Islet precursor cell (in vitro differentiated cells): Measurements from ENCODE around the gene TMEM132E.
A peak's percentile ranks its signal among the peaks of the same experiment; 100 is the strongest.

Experiments
- DNase-seq: peaks from one replicate; pipeline ENCODE4 v3.0.0-alpha.2; 2018

Gene TMEM132E

DNA sequence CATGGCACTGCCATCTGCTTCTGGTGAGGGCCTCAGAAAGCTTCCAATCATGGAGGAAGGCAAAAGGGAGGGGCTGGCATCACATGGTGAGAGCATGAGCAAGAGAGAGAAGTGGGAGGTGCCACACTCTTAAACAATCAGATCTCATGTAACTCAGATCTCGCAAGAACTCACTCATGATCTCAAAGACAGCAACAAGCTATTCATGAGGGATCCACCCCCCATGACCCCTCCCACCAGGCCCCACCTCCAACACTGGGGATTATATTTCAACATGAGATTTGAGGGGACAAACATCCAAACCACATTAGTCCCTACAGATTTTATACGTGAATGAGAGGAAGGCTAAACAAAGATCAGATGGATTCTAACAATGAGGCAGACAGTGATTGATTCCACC lies 8.9 kb upstream of the TMEM132E start:
- no peak for DNase-seq

DNA sequence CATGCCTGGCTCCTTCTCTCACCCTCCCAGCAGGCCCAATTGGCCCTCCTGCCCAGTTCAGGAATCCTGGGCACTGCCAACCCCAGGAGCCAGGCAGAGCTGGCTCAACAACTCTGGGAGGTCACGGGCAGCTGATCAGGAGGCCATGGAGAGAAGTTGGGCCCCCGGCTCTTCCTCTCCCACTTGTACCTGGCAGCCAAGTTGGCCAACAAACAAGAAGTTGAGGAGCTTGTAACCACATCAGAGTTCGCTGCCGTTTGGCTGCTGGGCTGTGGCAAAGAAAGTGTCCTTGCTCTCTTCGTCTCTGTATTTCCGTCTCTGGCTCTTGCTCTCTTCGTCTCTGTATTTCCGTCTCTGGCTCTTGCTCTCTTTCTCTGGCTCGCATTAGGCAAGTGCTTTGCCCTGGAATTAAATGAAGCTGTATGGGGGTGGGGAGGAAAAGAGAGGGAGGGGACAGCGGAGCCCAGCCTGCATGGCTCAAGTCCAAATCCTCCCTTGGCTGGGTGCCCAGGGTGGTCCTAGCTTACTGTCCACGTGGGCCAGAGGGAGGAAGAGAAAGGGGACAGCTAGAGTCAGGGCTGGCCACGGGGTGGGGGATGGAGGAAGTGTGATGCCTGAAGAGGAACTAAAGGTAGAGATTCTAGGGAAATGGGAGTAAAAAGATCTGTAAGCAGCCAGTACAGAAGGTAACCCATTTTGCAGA lies 7.8 kb upstream of the TMEM132E start:
- no peak for DNase-seq

DNA sequence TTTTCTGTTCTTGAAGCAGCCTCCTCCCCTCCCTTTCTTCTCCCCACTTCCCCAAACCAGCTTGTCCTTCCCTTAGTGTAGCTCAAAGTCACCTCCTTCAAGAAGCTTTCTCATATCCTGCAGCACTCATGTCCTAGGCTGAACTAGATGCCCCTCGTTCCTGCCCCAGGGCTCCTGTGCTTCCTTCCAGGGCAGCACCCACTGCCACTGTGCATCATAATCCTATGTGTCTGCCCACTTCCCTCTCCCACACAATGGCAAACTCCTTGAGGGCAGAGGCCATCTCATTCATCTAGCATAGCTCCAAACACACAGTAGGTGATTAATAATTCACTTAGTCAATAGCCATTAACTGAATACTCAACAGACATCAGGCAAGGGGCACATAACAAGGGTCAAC lies 6.9 kb upstream of the TMEM132E start:
- no peak for DNase-seq

DNA sequence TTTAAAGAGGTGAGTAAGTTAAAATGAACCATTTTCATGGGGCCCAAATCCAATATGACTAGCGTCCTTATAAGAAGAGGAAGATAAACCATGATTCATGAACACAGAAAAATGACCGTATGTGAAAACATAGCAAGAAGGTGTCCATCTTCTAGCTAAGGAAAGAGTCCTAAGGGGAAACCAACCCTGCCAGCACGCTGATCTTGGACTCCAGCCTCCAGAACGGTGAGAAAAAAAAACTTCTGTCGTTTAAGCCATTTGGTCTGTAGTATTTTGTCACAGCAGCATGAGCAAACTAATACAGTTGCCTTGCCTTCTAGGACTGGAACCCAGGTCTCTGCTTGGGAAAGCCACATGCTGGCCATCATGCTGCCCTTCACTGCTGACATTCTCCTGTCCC lies 4.2 kb upstream of the TMEM132E start:
- DNase-seq = no peak

DNA sequence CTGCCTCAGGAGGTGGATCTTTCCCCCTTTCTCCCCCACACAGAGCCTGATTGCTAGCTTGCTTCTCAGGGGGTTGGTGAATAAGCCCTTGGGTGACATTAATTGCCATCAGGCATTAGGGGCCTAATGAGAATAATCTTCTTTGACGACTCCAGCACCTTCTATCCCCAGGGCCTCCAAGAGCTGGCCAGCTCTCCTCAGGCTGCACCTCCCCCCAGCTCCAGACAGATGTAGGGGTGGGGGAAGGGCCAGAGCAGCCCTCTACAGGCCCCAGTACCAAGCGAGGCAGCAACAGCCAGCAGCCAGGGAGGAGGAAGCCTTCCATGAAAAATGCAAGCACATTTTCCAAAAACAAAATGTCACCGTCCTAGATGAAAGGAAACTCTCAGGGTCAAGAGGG lies 1.4 kb upstream of the TMEM132E start:
- DNase-seq = no peak

DNA sequence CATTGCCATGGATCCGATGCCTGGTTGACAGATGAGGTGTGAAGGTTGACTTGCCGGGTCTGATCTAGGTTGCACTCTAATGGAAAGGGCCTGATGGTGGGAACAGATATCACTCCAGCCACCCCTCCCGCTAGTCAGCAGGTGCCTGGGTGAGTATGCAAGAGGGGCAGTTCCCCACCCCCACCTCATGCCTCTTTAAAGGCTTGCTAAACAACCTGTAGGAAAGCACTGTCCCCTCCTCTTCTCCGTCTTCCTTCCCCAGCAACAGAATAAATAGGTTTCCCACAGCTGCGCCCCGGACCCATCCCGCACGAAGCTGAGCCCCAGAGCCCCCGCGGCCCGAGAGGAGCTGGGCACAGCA lies 746 bp upstream of the TMEM132E start:
- no peak for DNase-seq

DNA sequence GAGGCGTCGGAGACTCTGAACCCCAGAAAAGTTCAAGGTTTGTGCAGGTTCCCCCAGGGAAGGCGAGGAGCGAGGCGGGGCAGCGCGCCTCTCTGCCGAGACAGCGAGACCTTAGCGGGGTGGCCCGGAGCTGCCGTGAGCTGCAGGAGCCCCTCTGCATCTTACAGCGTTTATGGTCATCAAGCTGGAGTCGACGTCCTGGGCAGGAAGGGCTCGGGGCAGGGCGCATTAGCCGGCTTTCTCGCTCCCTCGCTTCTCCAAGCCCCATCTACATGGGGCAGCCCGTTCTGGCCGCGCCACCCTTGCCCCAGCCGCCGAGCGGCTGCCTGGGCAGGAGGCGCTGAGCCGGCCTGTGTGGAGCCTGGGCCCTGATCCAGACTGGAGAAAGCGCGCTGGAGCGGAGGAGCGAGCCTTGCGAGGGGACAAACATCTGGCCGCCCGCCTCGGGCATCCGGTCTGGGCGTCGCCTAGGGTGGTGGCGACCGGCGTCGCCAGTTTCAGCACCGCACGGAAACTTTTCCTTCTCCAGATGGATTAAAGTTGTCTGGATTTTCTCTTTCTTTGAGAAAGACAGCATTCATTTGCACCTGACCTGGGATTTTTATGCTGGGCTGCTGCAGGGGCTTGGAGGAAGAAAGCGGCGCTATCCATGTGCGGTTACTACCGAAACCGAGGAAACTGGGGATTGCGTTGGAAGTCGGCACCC lies 750 bp downstream of the TMEM132E start:
- DNase-seq = peak; percentile 78

DNA sequence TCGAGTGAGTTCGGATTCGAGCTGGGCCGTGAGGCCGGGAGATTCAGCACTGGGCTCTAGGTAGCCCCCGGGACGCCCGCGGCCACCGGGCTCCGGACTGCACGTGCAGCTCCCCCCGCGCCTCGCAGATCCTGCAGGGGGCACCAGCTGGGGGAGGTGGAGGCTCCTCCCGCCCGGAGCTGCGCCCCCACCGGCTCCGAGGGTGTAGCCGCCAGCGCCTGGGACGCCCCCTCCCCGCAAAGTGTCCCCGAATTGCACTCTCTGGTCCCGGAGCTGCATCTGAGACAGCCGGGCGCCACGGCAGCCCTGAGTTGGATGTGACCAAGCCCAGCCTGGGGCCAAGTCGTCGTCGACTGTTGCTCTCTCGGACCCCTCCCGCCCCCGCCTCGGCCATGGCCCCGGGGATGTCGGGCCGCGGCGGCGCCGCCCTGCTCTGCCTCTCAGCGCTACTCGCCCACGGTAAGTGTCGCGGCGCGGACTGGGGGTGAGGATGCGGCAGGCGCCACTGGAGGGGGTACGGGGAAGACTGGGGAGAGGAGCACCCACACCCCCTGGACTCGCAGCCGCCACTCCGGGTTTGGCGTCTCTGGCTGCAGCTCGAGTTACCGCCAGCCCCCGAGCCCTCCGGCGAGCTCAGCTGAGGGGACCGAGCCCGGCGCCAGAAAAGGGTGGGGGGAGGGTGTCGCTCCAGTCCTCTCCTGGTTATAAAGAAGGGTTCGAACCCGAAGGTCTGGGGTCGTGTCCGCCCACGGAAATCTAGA lies 1.5 kb downstream of the TMEM132E start:
- peak; percentile 77 for DNase-seq

DNA sequence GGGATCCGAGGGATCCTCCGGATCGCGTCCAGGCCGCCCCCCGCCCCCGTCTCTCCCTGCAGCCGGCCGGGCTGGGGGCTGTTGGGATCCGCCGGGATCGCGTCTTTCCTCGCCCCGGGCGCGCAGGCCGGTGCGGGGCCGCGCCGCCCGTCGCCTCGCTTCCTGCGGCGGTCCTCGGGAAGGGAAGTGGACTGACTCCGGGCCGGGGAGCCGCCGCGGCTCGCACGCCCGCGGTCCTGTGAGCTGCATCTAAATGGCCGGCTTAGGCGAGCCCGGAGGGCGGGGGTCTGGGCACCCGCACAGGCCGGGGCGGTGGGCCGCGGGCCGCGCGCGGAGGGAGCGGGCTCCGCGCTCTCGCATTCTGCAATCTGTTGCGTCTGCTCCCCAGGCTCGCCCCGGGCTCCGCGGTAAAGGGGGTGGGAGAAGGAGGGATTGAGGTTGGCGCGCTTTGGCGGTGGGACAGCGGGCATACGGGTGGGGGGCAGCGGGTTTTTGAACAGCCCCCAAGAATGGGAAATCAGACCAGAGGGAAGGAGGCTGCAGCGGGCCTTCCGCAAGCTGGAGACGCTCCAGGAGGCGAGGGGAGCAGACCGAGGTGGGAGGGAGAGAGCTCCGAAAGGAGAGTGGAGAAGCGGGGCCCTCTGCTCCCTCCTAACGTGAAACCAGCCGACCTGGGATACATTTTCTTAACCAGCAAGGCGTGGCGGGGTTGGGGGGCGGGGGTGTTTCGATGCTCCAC lies 2.2 kb downstream of the TMEM132E start:
- no peak for DNase-seq

DNA sequence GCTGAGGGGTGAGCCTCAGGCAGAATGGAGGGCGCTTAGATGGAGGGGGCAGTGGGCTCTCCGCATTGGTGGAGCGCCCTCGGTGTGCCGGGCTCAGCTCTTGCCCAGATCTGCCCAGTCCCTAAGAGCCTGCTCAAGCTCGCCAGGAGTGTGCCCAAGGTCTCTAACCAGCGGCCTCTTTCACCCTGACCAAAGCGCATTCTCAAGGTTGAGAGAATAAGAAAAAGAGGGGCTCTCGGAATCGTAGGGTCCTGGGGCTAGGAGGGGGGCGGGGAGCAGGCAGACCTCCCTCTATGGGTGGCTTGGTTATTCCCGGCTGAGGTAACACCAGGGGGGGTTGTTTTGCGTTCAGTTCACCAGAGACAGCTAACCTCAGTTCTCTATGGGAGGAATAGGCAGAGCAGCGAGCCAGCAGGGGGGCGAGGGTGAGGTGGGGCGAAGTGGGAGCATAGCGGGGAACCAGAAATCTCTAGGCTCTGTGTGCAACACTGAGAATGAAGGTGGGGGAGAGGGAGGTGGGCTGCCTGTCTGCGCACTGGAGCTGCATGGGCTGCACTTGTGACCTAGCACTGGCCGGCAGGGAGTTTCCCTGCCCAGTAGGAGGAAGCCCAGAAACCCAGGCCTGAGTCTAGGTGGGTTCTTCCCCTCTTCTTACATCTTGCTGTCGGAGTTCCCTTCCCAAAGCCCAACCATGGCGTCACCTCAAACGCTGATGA lies 3.0 kb downstream of the TMEM132E start:
- DNase-seq = no peak

DNA sequence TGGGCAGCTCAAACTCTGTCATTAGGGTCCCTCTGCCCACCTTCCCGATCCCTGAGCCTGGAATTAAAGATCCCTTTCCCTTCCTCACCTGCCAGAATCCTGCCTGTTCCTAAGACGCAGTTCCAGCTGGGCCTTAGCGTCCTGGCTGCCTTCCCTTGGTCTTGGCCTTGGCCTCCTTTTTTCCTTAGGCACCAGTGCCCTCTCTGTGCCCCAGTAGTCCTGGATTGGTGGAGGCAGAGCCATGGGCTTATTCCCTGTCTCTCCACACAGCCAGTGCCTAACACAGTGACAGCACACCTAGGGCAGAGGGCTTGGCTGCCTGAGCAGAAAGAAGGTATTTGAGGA lies 3.5 kb downstream of the TMEM132E start:
- DNase-seq = no peak

DNA sequence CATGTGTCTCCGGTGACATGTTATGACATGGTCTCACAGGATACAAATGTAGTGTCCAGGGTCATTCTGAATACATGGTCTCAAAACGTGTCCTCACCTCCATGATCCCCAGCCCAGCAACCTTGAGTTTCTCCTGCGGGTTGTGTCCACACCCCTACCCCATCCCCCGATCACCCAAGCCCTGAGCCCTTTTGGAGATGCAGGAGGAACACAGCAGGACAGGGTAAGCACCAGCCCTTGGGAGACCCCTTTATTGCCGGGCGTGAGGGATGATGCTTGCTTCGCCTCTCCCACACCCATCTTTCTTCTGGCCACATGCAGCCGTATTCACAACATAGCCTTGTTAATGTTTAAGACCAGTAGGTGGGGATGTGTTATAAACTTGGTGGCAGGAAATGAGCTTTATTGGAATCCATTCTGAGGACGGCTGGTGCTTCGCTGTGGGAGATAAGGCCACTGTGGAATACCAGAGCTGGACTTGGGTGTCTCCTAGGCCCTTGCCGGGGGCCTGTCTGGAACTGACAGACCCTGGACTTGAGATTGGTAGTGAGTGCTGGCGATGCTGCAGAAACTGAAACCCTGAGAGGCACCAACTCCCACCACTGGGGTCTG lies 5.5 kb downstream of the TMEM132E start:
- DNase-seq = no peak

DNA sequence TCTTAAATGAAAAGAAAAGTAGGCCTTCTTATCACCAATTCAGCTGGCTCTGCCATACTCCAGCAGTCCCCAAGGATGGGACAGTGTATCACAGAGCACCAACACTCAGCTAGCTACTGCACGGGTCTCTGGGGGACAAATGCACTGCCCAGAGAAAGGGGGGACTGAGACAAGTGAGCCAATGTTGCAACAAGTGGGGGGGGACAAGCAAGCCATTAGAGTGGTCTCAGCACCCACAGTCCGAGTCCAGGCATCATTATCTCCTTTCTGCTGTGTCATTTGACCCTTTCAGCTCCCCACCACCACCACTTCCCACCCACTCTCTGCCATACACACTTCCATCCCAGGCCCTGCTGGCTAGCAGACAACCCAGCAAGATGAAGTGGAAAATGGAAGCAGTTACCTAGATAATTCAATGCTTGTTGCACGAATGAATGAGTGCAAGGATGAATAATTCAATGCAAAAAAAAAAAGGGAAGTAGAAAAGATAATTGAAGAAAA lies 7.0 kb downstream of the TMEM132E start:
- no peak for DNase-seq

DNA sequence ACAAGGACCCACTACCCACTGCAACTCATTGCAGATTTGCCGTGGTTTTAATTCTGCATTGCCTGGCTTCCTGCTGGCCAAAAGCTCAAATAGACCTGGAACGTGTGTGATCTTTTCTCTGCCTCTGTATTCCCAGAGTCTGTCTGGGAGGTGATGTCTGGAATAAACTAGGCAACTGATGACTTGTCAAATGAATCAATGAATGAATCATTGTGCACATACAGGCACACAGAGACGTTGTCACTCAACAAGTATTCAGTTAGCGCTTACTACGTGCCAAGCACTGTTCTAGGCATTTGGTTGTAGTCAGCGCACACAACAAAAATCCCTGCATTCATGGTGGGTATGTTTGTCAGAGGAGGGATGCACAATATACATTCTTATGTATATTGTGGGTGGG lies 8.9 kb downstream of the TMEM132E start:
- no peak for DNase-seq

DNA sequence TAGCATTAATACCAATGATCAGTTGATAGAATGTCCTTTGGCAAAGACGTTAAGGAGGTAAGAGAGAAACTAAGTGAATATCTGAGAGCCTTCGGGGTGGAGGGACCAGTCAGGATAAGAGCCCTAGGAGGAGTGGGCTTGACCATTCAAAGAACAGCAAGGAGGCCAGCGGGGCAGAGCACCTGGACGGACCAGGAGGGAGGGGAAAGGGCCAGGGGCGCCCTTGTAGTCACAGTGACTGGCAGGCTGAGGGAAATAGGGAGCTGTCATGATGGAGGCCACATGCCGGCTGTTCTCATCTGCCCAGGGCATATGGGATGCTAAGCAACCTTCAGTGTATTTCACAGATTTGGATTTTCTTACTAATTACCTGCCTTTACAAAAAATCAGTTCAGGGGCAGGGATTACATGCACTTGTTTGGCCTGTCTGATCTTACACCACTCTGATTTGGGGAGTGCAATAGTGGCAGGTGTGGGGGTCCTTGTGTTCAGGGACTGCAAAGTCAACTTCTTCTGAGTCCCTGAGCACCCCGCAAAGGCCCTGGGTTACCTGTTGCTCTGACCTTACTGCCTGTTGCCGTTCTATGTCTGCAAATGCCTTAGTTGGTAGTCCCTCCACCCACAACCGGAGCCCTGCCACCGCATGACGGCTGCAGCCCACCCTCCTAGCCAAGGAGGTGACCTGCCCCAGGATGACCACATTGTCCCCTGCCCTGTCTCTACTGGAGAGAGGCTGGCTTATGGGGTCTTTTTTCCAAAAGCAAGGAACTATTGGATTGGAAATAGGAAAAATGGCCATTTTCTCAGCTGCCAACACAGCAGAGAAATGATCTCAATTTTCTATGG lies 10.0 kb downstream of the TMEM132E start:
- DNase-seq = no peak

DNA sequence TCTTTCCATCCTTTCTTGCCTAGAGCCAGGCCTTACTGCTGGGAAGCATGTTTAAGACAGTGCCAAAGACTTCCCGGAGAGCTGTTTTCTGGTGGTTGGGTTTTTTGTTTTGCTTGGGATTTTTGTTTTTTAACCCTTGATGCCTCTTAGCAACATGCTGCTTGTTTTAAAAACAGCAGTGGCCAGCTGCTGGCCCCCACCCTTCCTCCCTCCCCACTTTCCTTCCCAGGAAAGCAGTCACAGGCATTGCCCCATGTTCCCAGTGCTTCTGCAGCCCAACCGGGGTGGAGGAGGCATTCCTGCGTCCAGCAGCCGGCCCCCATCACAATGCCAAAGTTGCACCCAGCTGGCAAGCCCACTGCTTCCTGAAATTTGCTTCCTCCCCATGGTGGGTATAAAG lies 12.6 kb downstream of the TMEM132E start:
- DNase-seq = no peak

DNA sequence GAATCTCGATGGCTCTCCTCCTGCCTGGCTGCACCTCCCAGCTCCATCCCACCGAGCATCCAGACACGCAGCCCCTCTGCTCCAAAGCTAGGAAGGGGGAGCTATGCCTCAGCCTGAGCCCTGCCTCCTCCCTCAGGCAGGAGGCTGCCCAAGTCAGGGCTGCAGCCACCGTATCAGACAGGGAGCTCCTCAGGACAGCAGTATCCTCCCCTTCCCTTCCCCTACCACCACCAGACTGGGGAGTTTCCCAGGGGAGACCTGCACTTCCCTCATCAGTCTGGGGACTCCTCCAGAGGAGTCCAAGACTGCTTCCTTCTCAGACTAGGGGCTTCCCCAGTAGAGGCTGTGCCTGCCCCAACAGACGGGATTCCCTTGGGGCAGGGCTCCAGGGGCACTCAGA lies 17.5 kb downstream of the TMEM132E start:
- DNase-seq = no peak

DNA sequence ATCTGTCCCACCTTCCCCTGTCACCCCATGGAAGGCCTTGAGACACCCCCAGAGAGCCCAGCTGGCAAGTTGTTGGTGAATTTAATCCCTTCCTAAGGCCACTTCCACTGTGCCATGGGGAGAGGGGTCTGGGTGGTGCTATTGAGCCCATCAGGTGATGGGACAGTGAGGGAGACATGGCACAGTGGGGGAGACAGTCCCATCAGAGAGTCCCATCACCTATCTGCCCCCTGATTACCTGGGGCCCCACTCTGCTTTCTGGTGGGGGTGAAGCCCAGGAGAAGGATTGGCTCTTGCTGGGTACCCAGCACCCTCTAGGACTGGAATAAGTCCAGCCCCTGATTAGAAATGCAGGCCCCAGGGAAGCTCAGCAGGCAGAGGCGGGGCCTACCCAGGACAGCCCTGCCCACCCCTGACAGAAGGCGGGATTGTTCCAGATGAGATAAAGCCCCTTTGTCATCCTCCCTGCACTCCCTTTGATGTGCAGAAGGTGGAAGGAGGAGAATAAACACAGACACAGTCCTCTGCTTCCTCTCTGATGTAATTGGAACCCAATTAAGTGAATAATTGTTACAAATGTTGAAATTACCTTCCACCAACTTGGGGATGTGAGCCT lies 18.9 kb downstream of the TMEM132E start:
- peak; percentile 95 for DNase-seq

DNA sequence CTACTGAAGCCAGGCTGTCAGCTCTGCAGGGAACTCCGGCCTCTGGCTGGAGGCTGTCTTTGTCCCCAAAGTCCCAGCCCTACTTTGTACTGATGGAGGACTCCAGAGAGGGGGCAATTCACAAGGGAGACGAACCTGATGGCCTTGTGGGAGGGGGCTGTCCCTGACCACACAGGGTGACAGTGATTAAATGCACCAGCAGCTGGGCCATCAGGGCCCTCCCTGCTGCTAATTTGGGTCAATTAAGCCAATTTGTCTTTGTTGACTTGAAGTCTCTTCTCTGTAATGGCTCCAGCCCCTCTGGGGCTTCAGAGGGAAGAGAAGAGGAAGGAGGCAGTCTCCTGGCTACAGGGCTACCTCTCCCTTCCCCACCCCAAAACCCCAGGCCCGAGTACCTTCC lies 22.0 kb downstream of the TMEM132E start:
- DNase-seq = peak; percentile 78

DNA sequence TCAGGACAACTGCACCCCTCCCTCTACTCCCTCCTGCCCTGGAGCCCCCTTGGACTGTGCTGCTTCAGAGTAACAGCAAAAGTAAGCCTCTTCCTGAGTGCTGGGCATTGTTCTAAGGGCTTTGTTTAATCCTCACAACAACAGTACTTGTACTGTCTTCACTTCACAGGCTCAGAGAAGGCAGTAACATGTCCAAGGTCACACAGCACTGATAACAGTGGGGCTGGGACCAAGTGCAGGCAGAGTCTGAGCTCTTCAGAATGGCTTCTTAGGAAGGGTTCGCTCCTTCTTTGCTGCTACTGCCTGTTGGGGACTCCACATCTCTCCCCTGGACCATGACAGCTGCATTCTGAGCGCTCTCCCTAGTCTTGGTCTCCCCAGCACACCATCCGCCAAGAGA lies 24.6 kb downstream of the TMEM132E start:
- no peak for DNase-seq

DNA sequence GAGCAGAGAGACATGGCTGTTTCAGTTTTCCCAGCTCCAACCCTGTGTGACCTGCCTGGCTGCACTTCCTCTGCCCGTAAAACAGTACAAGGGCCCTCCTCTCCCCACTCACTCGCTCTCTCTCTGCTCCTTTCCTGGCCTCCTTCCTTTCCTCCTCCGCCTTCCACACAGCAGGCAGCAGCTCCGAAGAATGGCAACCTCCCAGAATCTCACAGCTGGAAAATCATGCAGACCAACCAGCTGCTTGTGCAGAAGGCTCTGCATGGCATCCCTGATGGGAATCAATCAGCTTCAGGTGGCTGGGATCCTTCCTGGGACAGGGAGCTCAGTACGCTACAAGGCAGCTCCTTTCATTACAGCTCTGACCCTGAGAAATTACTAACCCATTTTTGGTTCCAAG lies 27.4 kb downstream of the TMEM132E start:
- no peak for DNase-seq
